Motor neuron (in vitro differentiated cells): ENCODE measurements around the gene KAT7. TPM values are rescaled to one million over a fixed set of nuclear protein-coding genes. Genes with fewer than 3 reads are reported as not detected.

Experiments used
- ATAC-seq, 8 experiments: fragments of 200-7000 bp; cut with Tn5 transposase; replicated peaks in 6 of 8; 2 replicates each; pipeline ENCODE4 v1.8.0; 2021; ENCODE audit warnings: mild to moderate bottlenecking in 8 of 8, moderate library complexity in 8 of 8
- H3K27ac ChIP-seq, 2 donors: fragments of 250-450 bp; sonication (Bioruptor Pico); 2 replicates each; pipeline ENCODE4 v1.9.0; 2021; ENCODE audit warnings: antibody characterized with exemption in 2 of 2, mild to moderate bottlenecking in 2 of 2, moderate library complexity in 1 of 2
- H3K4me1 ChIP-seq, 2 donors: fragments of 250-450 bp; sonication (Bioruptor Pico); replicated peaks in 1 of 2; 2 replicates each; pipeline ENCODE4 v1.6.1; 2021; ENCODE audit warnings: antibody characterized with exemption in 2 of 2, mild to moderate bottlenecking in 2 of 2, moderate library complexity in 1 of 2
- H3K4me3 ChIP-seq, 5 donors: fragments of 250-450 bp; sonication (Bioruptor Pico); 2 replicates each; pipeline ENCODE4 v1.9.0; 2021; ENCODE audit warnings: antibody characterized with exemption in 5 of 5, mild to moderate bottlenecking in 5 of 5, moderate library complexity in 4 of 5
- WGBS, 10 experiments: fragments of 450-650 bp; shearing (Covaris generic); methylation state at CpG; one replicate each; pipeline ENCODE4 v1.0.0; 2022; 5-methylcytosine and 5-hydroxymethylcytosine counted together
- in situ Hi-C, 9 experiments: fragments of 400-800 bp; cut with MboI; loops; one replicate each; pipeline ENCODE4 v1.15.0; 2021; ENCODE audit warnings: low sequenced_read_pairs in 9 of 9, low pct_unique_long_range_greater_than_20kb in 2 of 9; ENCODE audit not compliant: unreplicated experiment in 9 of 9
- total RNA-seq, 8 experiments: library from RNA; unstranded; fragments of 300-600 nt; gene quantifications; 2 replicates each; pipeline versions ENCODE4 v1.2.3 to v1.2.4, GENCODE V29; 2022

Gene KAT7
- total RNA-seq, 8 experiments from 2014 or later, result 18.2 to 45.5 (median 33.7) TPM

GRCh38 chr17:49766918-49767530, 21.5 kb upstream of the KAT7 start:
- H3K4me3 ChIP-seq, result no peak overlapping the region
- H3K4me1 ChIP-seq, result peaks cover 0 to 10% of the 10 kb centered on the region in 2 donors
- no peak for ATAC-seq
- 38 to 100% (median 74%) methylated on average over 1 to 3 of the region's 3 CpGs; no CpG with 5 or more reads in 1 of the 10 experiments for WGBS, 10 experiments
- in situ Hi-C loops, result no loop called here
- H3K27ac ChIP-seq, result no peak overlapping the region

- Histone ChIP-seq H3K27ac (no peak overlapping the region), H3K4me3 (no peak overlapping the region), H3K4me1 (peaks cover 12 to 17% of the 10 kb centered on the region in 2 donors)
- in situ Hi-C loops, result no loop called here
- ATAC-seq, result no peak
- WGBS, 10 experiments, result 67 to 100% (median 86%) methylated on average over 1 to 5 of the region's 8 CpGs; no CpG with 5 or more reads in 1 of the 10 experiments
Measured at GRCh38 chr17:49775546-49776260, 12.8 kb upstream of the KAT7 start.

DNA sequence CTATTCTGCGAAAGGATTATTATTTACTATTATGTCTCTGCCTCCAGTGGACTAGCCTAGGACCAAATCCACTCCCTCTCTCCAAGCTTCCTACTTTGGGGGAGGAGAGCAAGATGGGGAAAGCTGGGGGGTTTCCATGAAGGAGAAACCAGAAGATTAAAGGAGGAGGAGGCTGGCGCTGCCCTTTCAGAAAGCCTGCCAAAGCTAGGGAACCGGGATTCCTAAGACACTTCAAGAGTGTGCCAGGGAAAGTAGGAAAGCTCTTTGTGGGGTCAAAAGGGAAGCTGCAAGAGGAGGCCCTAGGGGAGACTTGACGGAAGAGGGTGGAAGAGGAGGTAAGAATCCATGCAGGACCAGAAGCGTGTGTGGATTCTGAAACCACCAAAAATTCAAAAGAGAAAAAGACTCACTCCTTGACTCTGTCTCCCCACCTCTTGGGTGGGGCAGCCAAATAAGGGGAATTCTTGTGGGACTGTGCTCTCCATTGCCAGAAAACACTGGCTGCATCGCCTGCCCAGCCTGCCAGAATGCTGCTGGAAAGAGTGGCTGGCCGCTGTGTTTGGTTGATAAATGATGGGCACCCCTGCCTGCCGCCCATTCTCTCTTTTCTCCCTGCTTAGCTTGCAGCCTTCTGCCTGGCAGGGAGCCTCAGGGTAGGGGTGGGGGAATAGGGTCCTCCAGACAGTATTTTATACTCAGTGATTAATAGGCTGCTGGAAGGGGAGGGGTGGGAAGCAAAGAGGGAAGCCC, 11.8 kb upstream of the KAT7 start:
- 35 to 86% (median 55%) methylated on average over 1 to 5 of the region's 8 CpGs; no CpG with 5 or more reads in 2 of the 10 experiments for WGBS, 10 experiments
- H3K4me3 ChIP-seq, result no peak overlapping the region
- H3K27ac ChIP-seq, result no peak overlapping the region
- peaks cover 12 to 17% of the 10 kb centered on the region in 2 donors for H3K4me1 ChIP-seq
- in situ Hi-C loops, result no loop called here
- ATAC-seq, result peak in 7 of 8 experiments; percentile 4 to 72 (median 46)

DNA sequence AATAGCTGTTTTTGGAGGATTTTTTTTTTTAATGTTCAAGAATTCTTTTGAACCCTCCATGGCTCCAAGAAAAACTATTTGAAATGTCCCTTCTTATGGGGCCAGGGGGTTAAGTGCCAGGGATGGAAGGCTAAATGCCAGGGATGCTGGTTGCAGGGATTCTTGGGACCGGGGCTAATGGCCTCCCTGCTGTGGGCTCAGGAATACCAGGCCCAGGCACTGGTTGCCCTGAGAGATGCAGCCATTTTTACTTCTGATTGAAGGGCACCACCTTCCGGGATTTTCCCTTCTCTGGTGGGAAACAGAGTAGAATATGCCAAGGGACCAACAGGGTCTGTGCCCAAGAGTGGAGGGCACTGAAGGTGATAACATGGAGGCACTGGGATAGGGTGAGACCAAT, 10.9 kb upstream of the KAT7 start:
- 0 to 100% (median 5%) methylated on average over 1 to 2 of the region's 2 CpGs; no CpG with 5 or more reads in 4 of the 10 experiments for WGBS, 10 experiments

DNA sequence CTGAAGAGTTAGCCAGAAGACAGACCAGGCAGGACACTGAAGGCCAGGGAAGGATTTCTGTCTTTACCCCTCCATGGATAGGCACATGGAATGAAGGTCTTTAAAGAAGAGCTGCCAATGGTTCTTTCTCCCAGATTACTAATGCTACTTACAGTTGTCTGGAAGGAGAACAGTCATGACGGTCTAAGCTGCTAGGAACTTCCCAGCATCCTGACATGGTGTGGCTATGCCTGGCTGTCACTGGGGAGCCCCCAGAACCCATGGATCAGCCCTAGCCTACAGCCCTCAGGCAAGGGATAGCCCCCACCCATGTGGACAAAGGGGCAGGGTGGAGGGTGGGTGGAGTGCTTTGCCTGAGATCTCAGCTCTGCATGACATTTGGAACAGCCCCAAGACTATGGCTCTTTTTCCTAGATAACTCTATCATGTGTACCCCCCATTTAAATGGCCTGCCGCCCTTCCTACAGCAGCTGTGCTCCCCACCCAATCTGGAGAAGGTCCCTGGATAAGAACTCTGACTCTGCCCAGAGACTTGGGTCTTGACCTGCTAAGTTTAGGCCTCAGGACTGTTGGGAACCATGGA, 9.2 kb upstream of the KAT7 start:
- peaks cover 21 to 24% of the 10 kb centered on the region in 2 donors for H3K4me1 ChIP-seq
- no peak overlapping the region for H3K4me3 ChIP-seq
- 20 to 100% (median 67%) methylated on average over 1 to 2 of the region's 2 CpGs; no CpG with 5 or more reads in 5 of the 10 experiments for WGBS, 10 experiments
- in situ Hi-C loops, result no loop called here
- H3K27ac ChIP-seq, result no peak overlapping the region
- ATAC-seq, result peak in 3 of 8 experiments; percentile 3 to 40 (median 21)

More for the DNA sequence above, 10.9 kb upstream of the KAT7 start:
- Histone ChIP-seq H3K4me3 (no peak overlapping the region), H3K4me1 (peaks cover 13 to 17% of the 10 kb centered on the region in 2 donors), H3K27ac (no peak overlapping the region)
- peak in 4 of 8 experiments; percentile 14 to 73 (median 52) for ATAC-seq
- in situ Hi-C loops, result no loop called here

GRCh38 chr17:49779739-49780231, 8.7 kb upstream of the KAT7 start:
- ATAC-seq, result peak in 4 of 8 experiments; percentile 30 to 67 (median 46)
- Histone ChIP-seq H3K4me3 (no peak overlapping the region), H3K27ac (no peak overlapping the region), H3K4me1 (peaks cover 21 to 24% of the 10 kb centered on the region in 2 donors)
- in situ Hi-C loops, result no loop called here
- 0 to 100% (median 45%) methylated on average over 1 to 2 of the region's 2 CpGs; no CpG with 5 or more reads in 4 of the 10 experiments for WGBS, 10 experiments

GRCh38 chr17:49783071-49783715, 5.3 kb upstream of the KAT7 start:
- H3K4me1 ChIP-seq, result peaks cover 12 to 18% of the 10 kb centered on the region in 2 donors
- H3K4me3 ChIP-seq, result no peak overlapping the region
- H3K27ac ChIP-seq, result peak overlapping the region in 1 of 2 donors; percentile 38
- WGBS, 10 experiments, result 0 to 100% (median 80%) methylated on average over 1 to 3 of the region's 3 CpGs; no CpG with 5 or more reads in 3 of the 10 experiments
- in situ Hi-C loops, result no loop called here
- peak in 7 of 8 experiments; percentile 26 to 90 (median 59) for ATAC-seq

DNA sequence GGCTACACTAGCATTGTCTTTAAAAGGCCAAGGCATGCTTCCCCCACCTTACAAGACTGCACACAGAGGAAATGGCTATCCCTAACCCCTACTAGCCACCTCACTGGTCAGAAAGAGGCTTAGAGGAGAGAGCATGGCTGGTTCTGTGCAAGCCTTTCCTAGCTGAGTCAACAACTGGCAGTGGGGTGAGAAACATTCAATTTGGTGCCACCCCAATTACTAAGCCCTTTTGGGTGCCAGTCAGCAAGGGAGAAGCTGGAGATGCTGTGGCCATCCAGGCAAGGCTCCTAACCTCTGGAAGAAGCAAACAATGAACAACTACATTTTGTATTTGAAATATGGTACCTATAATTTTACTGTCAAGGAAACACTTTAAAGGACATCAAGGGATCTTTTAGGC, 4.7 kb upstream of the KAT7 start:
- Histone ChIP-seq H3K4me1 (peaks cover 12 to 18% of the 10 kb centered on the region in 2 donors), H3K27ac (no peak overlapping the region), H3K4me3 (no peak overlapping the region)
- no peak for ATAC-seq
- in situ Hi-C loops, result no loop called here

- Histone ChIP-seq H3K27ac (no peak overlapping the region), H3K4me3 (no peak overlapping the region), H3K4me1 (peaks cover 14 to 20% of the 10 kb centered on the region in 2 donors)
- 38 to 75% (median 50%) methylated on average over 1 of the region's 1 CpG; no CpG with 5 or more reads in 5 of the 10 experiments for WGBS, 10 experiments
- no peak for ATAC-seq
- in situ Hi-C loops, result no loop called here
Measured at GRCh38 chr17:49784636-49785035, 3.8 kb upstream of the KAT7 start.

GRCh38 chr17:49787884-49788477, 500 bp upstream of the KAT7 start:
- Histone ChIP-seq H3K4me1 (peaks cover 16 to 19% of the 10 kb centered on the region in 2 donors), H3K27ac (peak overlapping the region; percentile 74 to 82), H3K4me3 (peak overlapping the region; percentile 40 to 98 (median 92))
- no peak for ATAC-seq
- in situ Hi-C loops, result no loop called here
- WGBS, 10 experiments, result 0 to 6% (median 3%) methylated on average over 1 to 17 of the region's 17 CpGs; no CpG with 5 or more reads in 1 of the 10 experiments

DNA sequence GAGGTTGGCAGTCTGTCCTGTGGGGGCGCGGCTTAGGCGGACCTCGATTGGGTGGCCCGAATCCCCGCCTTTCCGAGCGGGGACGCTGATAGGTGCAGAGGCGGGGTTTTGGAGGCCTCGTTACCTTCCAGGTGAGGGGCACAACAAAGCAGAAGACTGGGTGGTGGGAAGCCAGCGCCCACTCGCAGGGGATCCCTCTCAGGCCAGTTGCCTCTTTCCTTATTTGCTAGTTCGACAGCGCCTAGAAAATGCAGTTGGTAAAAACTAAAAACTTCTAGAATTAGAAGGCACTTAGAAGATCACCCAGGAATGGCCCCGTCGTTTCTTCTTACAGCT, 730 bp downstream of the KAT7 start:
- in situ Hi-C loops, result no loop called here
- WGBS, 10 experiments, result 0 to 50% (median 9%) methylated on average over 2 to 14 of the region's 17 CpGs; no CpG with 5 or more reads in 5 of the 10 experiments
- Histone ChIP-seq H3K27ac (no peak overlapping the region), H3K4me1 (peaks cover 12 to 14% of the 10 kb centered on the region in 2 donors), H3K4me3 (peak overlapping the region; percentile 20 to 98 (median 86))
- no peak for ATAC-seq

DNA sequence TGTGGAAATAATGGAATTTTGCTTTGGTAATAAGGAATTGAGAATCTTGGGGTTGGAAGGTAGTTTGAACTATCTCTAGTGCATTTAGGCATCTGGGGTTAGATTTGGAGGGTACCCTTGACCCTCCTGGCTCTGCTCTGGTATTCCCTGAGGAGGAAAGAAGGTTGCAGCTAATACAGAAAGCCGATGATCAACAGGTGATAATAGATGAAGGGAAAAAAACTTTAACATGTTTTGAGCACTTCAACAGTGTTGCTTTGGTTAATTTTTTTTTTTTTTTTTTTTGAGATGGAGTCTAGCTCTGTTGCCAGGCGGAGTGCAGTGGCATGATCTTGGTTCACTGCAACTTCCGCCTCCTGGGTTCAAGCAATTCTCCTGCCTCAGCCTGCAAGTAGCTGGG, 4.8 kb downstream of the KAT7 start:
- H3K4me3 ChIP-seq, result no peak overlapping the region
- H3K27ac ChIP-seq, result no peak overlapping the region
- no peak for ATAC-seq
- in situ Hi-C loops, result no loop called here
- 85 to 100% (median 100%) methylated on average over 1 to 3 of the region's 3 CpGs; no CpG with 5 or more reads in 5 of the 10 experiments for WGBS, 10 experiments
- H3K4me1 ChIP-seq, result peaks cover 6% of the 10 kb centered on the region in 2 donors
